ENCODE results near the gene ATP11A.

- TF ChIP-seq GATA2 (IDR thresholded peaks at IDR 0.05; ENCODE audit: low read depth, low read length): no peak
- TF ChIP-seq GATA3 (IDR thresholded peaks at IDR 0.05; ENCODE audit: low read depth, low read length): no peak
These were observed 210.9 kb downstream of the ATP11A start for GRCh38 chr13:112900691-112901091.
